Liver (tissue), 9 donors: ENCODE results near the gene PACSIN2. TPM values are rescaled to one million over a fixed set of nuclear protein-coding genes. Genes with fewer than 3 reads are reported as not detected.

Source experiments
- DNase-seq: peaks from one replicate; pipeline ENCODE4 v3.0.0-alpha.2; 2017; ENCODE audit warnings: low spot score
- H3K27ac ChIP-seq, 2 donors: one replicate each; pipeline ENCODE4 v1.7.0; 2013; ENCODE audit warnings: inconsistent platforms in 2 of 2, low read length in 2 of 2, control low read depth in 1 of 2, low read depth in 1 of 2, mild to moderate bottlenecking in 1 of 2
- H3K27me3 ChIP-seq, 4 donors: one replicate each; pipeline versions ENCODE4 v1.6.1 to v1.7.0; 2013; ENCODE audit warnings: low read length in 3 of 4, inconsistent platforms in 1 of 4, mild to moderate bottlenecking in 1 of 4, moderate library complexity in 1 of 4; ENCODE audit not compliant: control insufficient read depth in 4 of 4, insufficient read depth in 4 of 4
- H3K36me3 ChIP-seq, 4 donors: one replicate each; pipeline versions ENCODE4 v1.6.1 to v1.7.0; 2013; ENCODE audit warnings: low read length in 3 of 4, mild to moderate bottlenecking in 3 of 4, low read depth in 1 of 4, moderate library complexity in 1 of 4; ENCODE audit not compliant: control insufficient read depth in 4 of 4, insufficient read depth in 3 of 4
- H3K4me1 ChIP-seq, 4 donors: one replicate each; pipeline versions ENCODE4 v1.6.1 to v1.7.0; 2013; ENCODE audit warnings: low read length in 3 of 4, mild to moderate bottlenecking in 3 of 4, moderate library complexity in 1 of 4; ENCODE audit not compliant: control insufficient read depth in 4 of 4, insufficient read depth in 4 of 4
- H3K4me3 ChIP-seq, 3 donors: one replicate each; pipeline versions ENCODE4 v1.6.1 to v1.7.0; 2013; ENCODE audit warnings: low read length in 3 of 3, control low read depth in 1 of 3, low read depth in 1 of 3, mild to moderate bottlenecking in 1 of 3
- H3K9ac ChIP-seq, 2 donors: one replicate each; pipeline ENCODE4 v1.7.0; 2013; ENCODE audit warnings: low read length in 2 of 2, mild to moderate bottlenecking in 2 of 2, moderate library complexity in 2 of 2, control low read depth in 1 of 2, low read depth in 1 of 2
- H3K9me3 ChIP-seq, 4 donors: one replicate each; pipeline versions ENCODE4 v1.6.1 to v1.7.0; 2013; ENCODE audit warnings: low read length in 3 of 4; ENCODE audit not compliant: control insufficient read depth in 4 of 4
- ATF3 ChIP-seq: IDR thresholded peaks from 2 replicates; pipeline ENCODE4 v1.6.1; 2016; ENCODE audit warnings: antibody characterized with exemption
- EGR1 ChIP-seq, 2 donors: IDR thresholded peaks; 2 replicates each; pipeline ENCODE4 v1.6.1; 2016 to 2018; ENCODE audit warnings: antibody characterized with exemption in 2 of 2, low read depth in 2 of 2
- FOXA1 ChIP-seq: IDR thresholded peaks from 2 replicates; pipeline ENCODE4 v1.6.1; 2016; ENCODE audit warnings: antibody characterized with exemption
- FOXA2 ChIP-seq: IDR thresholded peaks from 2 replicates; pipeline ENCODE4 v1.6.1; 2016; ENCODE audit warnings: antibody characterized with exemption
- GABPA ChIP-seq, 2 donors: IDR thresholded peaks in 1 of 2; conservative IDR thresholded peaks in 1 of 2; 2 replicates each; pipeline ENCODE4 v1.6.1; 2016; ENCODE audit warnings: antibody characterized with exemption in 2 of 2, mild to moderate bottlenecking in 1 of 2, moderate library complexity in 1 of 2
- HNF4A ChIP-seq, 2 donors: conservative IDR thresholded peaks; 2 replicates each; pipeline ENCODE4 v1.6.1; 2016; ENCODE audit warnings: antibody characterized with exemption in 2 of 2, mild to moderate bottlenecking in 2 of 2
- HNF4G ChIP-seq: IDR thresholded peaks from 2 replicates; pipeline ENCODE4 v1.6.1; 2016; ENCODE audit warnings: antibody characterized with exemption
- JUND ChIP-seq, 2 donors: IDR thresholded peaks; 2 replicates each; pipeline ENCODE4 v1.6.1; 2016; ENCODE audit warnings: antibody characterized with exemption in 2 of 2
- MAX ChIP-seq: IDR thresholded peaks from 2 replicates; pipeline ENCODE4 v1.6.1; 2016; ENCODE audit warnings: antibody characterized with exemption
- NR2F2 ChIP-seq: IDR thresholded peaks from 2 replicates; pipeline ENCODE4 v1.6.1; 2016; ENCODE audit warnings: antibody characterized with exemption
- RAD21 ChIP-seq, 2 donors: IDR thresholded peaks; 2 replicates each; pipeline ENCODE4 v1.6.1; 2016; ENCODE audit warnings: antibody characterized with exemption in 2 of 2, mild to moderate bottlenecking in 2 of 2
- REST ChIP-seq: IDR thresholded peaks from 2 replicates; pipeline ENCODE4 v1.6.1; 2016; ENCODE audit warnings: antibody characterized with exemption, mild to moderate bottlenecking
- SP1 ChIP-seq: IDR thresholded peaks from 2 replicates; pipeline ENCODE4 v1.6.1; 2018; ENCODE audit warnings: antibody characterized with exemption, mild to moderate bottlenecking
- TAF1 ChIP-seq: conservative IDR thresholded peaks from 2 replicates; pipeline ENCODE4 v1.6.1; 2016; ENCODE audit warnings: antibody characterized with exemption, mild to moderate bottlenecking
- YY1 ChIP-seq: IDR thresholded peaks from 2 replicates; pipeline ENCODE4 v1.6.1; 2016; ENCODE audit warnings: antibody characterized with exemption, mild to moderate bottlenecking
- ZBTB33 ChIP-seq: IDR thresholded peaks from 2 replicates; pipeline ENCODE4 v1.6.1; 2016; ENCODE audit warnings: antibody characterized with exemption
- WGBS: extraction: QIAGEN DNeasy Blood & Tissue Kit; methylation state at CpG from one replicate; pipeline ENCODE4 v1.1.7; 2013; 5-methylcytosine and 5-hydroxymethylcytosine counted together
- polyA plus RNA-seq, 2 donors: library from polyadenylated mRNA; stranded (reverse) in 1 of 2; unstranded in 1 of 2; fragments of 200-250 nt in 1 of 2; fragments of >200 nt in 1 of 2; fragmentation: Nextera tagmentation in 1 of 2; extraction: Ambion mirVana in 1 of 2; gene quantifications; one replicate each; pipeline versions ENCODE4 v1.2.1 to v1.2.3, GENCODE V29; 2013 to 2015
- total RNA-seq, 2 donors: library from RNA; depleted of rRNA; stranded (reverse); fragments of >200 nt; gene quantifications; one replicate each; pipeline ENCODE4 v1.2.3, GENCODE V29; 2014
- TF ChIP-seq, protein P1 (sequence below): fragments of 150-350 bp; IDR thresholded peaks from 2 replicates; pipeline ENCODE4 v1.5.1; 2017; ENCODE audit warnings: improper control_type of control experiment, low read depth, low read length; ENCODE audit not compliant: missing input control
- donor health status: healthy.
- donor health status: healthy.
- donor health status: healthy.
- donor health status: healthy.
- donor health status: healthy.

Gene PACSIN2
- total and polyA plus RNA-seq, 4 donors = 9.1 to 31.4 (median 17.0) TPM

DNA sequence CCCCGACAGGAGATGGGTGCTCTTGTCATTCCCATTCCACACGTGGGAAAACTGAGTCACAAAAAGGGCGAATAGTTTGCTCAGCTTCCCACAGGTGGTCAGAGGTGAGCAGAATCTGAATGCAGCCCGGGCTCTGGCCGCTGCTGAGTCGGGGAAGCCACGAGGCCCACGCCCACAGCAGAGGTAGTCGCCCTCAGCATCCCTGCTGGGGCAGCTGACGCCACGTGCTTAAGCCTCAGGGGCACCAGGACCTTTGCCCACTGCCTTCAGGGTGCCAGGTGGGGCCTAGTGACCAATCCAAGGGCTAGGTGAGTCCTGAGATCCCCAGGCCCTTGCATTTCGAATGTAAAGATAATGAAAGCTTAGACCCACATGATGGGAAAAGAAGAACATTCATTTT, 133.7 kb downstream of the PACSIN2 start:
- H3K27ac ChIP-seq = peak overlapping the region; percentile 86 to 88

More for the DNA sequence above, 133.7 kb downstream of the PACSIN2 start:
- no peak for DNase-seq
- H3K9ac ChIP-seq = peak overlapping the region; percentile 29 to 71
- H3K4me3 ChIP-seq = no peak overlapping the region
- peaks cover 6 to 35% (median 16%) of the 10 kb centered on the region in 4 donors for H3K36me3 ChIP-seq
- H3K27me3 ChIP-seq = no peaks in the 10 kb centered on the region
- TF ChIP-seq SP1 = no peak
- TF ChIP-seq NR2F2 = no peak
- TF ChIP-seq FOXA1 = no peak
- no peak for TF ChIP-seq ZBTB33
- TF ChIP-seq JUND (IDR thresholded peaks at IDR 0.05) = no peak
- TF ChIP-seq EGR1 (IDR thresholded peaks at IDR 0.05; ENCODE audit: low read depth in 2 of 2) = no peak
- no peak for TF ChIP-seq REST
- no peak for TF ChIP-seq YY1
- TF ChIP-seq GABPA (IDR thresholded peaks at IDR 0.05 in 1 of 2, conservative IDR thresholded peaks at IDR 0.05 in 1 of 2) = no peak
- TF ChIP-seq, protein P1, sequence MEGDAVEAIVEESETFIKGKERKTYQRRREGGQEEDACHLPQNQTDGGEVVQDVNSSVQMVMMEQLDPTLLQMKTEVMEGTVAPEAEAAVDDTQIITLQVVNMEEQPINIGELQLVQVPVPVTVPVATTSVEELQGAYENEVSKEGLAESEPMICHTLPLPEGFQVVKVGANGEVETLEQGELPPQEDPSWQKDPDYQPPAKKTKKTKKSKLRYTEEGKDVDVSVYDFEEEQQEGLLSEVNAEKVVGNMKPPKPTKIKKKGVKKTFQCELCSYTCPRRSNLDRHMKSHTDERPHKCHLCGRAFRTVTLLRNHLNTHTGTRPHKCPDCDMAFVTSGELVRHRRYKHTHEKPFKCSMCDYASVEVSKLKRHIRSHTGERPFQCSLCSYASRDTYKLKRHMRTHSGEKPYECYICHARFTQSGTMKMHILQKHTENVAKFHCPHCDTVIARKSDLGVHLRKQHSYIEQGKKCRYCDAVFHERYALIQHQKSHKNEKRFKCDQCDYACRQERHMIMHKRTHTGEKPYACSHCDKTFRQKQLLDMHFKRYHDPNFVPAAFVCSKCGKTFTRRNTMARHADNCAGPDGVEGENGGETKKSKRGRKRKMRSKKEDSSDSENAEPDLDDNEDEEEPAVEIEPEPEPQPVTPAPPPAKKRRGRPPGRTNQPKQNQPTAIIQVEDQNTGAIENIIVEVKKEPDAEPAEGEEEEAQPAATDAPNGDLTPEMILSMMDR = no peak
- TF ChIP-seq RAD21 (IDR thresholded peaks at IDR 0.05) = no peak
- no peak for TF ChIP-seq FOXA2
- TF ChIP-seq ATF3 = no peak
- TF ChIP-seq TAF1 = no peak
- TF ChIP-seq HNF4A (conservative IDR thresholded peaks at IDR 0.05) = no peak
- no peak for TF ChIP-seq MAX
- TF ChIP-seq HNF4G = no peak
- H3K4me1 ChIP-seq = peaks cover 10 to 44% (median 28%) of the 10 kb centered on the region in 4 donors
- no peaks in the 10 kb centered on the region for H3K9me3 ChIP-seq
- WGBS = 91% methylated on average over 12 of the region's 12 CpGs
